Measurements from ENCODE around the gene FHL2. TPM values are rescaled to one million over a fixed set of nuclear protein-coding genes. Genes with fewer than 3 reads are reported as not detected.
A peak's percentile ranks its signal among the peaks of the same experiment; 100 is the strongest.

FHL2 gene
- total RNA-seq, 6 donors from 2014 or later = 2.4 to 15.0 (median 7.2) TPM

DNA sequence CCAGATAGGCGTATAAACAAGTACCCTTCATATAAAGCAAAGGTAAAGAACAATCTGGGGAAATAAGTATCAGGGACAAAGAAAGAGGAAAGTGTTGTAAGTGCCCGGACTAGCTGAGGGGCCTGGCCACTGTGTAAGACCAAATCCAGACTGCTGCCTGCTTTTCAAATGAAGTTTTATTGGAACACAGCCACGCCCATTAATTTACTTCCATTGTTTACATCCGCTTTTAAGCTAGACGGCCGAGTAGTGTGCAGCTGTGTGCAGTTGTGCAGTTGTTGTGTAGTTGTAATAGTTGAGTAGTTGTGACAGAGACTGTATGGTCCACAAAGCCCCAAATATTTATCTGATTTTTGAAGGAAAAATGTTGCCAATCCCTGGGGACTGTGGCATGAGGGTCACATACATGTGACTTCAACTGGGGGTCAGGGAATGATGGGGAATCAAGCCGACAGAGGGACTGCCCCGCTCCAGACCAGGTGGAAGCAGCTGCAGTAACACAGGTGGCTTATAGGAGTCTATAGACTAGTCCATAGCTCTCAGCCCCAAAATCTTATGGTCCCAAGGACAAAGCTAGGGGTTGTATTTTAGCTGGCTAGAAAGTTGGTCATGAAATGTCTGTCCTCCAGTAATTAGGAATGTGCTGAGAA is 30.0 kb downstream of the FHL2 start:
- no peak for DNase-seq
- ATAC-seq (ENCODE audit: low FRiP score in 2 of 2) = no peak
- Histone ChIP-seq H3K4me3 (no peak overlapping the region), H3K36me3 (peaks cover 0 to 3% (median 0%) of the 10 kb centered on the region in 4 donors), H3K4me1 (peaks cover 6 to 9% (median 7%) of the 10 kb centered on the region in 4 donors), H3K27ac (no peak overlapping the region), H3K27me3 (no peaks in the 10 kb centered on the region), H3K9me3 (no peaks in the 10 kb centered on the region)
- 58% methylated on average over 8 of the region's 8 CpGs for WGBS, 2 donors
- TF ChIP-seq EP300 (IDR thresholded peaks at IDR 0.05) (no peak), POLR2A (IDR thresholded peaks at IDR 0.05) (no peak), POLR2AphosphoS5 (IDR thresholded peaks at IDR 0.05) (no peak)
- TF ChIP-seq, protein P1, sequence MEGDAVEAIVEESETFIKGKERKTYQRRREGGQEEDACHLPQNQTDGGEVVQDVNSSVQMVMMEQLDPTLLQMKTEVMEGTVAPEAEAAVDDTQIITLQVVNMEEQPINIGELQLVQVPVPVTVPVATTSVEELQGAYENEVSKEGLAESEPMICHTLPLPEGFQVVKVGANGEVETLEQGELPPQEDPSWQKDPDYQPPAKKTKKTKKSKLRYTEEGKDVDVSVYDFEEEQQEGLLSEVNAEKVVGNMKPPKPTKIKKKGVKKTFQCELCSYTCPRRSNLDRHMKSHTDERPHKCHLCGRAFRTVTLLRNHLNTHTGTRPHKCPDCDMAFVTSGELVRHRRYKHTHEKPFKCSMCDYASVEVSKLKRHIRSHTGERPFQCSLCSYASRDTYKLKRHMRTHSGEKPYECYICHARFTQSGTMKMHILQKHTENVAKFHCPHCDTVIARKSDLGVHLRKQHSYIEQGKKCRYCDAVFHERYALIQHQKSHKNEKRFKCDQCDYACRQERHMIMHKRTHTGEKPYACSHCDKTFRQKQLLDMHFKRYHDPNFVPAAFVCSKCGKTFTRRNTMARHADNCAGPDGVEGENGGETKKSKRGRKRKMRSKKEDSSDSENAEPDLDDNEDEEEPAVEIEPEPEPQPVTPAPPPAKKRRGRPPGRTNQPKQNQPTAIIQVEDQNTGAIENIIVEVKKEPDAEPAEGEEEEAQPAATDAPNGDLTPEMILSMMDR (IDR thresholded peaks at IDR 0.05) = no peak

DNA sequence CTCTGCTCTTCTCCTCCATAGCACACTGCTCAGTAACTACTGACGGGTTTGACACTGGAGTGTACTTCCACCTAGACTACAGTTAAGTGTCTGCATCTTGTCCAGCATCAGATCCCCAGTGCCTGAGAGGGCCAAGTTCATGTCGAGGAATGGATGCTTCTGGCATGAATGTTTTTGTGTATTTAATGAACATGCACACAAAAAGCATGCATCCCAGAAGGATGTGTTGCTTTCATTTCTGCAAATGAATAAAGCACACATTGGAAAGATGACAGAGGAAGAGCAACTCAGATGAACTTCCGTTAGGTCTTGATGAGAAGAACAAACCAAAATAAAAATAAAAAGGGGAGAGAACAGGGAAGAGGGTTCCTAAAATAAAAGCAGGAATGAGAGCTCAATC is 33.6 kb downstream of the FHL2 start:
- TF ChIP-seq POLR2AphosphoS5 (IDR thresholded peaks at IDR 0.05) = no peak
- TF ChIP-seq, protein P1 (IDR thresholded peaks at IDR 0.05) = no peak
- TF ChIP-seq POLR2A (IDR thresholded peaks at IDR 0.05) = no peak
- no peak for TF ChIP-seq EP300 (IDR thresholded peaks at IDR 0.05)
- Histone ChIP-seq H3K4me1 (peaks cover 0 to 6% (median 3%) of the 10 kb centered on the region in 4 donors), H3K27me3 (no peaks in the 10 kb centered on the region), H3K4me3 (no peak overlapping the region), H3K9me3 (no peaks in the 10 kb centered on the region), H3K36me3 (peaks cover 0 to 17% (median 1%) of the 10 kb centered on the region in 4 donors), H3K27ac (no peak overlapping the region)
- no peak for ATAC-seq (ENCODE audit: low FRiP score in 2 of 2)
- no peak for DNase-seq
- WGBS, 2 donors = 76 to 78% methylated on average over 3 of the region's 3 CpGs

DNA sequence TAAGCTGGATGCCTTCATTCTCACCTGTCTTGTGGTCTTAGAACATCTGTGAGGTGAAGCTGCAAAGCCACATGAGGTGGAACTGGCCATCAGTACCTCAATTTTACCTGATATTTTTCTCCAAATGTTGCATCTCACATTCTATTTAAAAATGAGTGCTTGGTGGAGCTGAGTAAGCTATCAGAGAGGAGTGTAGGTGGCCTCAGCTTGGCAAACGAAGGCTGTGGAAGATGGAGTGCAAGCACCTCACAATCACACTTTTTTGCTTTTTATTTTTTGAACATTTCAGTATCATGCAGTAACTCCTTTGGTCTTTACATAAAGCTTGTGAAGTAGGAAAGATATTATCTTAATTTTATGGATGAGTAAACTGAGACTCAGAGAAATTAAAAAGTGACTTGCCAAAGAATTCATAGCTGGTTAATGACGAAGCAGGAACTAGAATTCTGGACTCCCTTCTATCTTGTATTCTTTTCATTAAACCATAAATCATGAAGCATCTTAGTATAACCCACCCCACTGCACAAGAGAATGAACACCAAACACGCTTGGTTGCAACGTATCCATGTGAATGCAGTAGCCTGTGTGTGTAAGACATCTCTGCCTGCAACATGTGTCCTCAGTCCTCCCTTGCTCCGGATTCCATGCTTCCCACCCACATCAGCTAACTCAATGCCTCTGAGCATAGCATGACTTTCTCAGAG is 34.3 kb downstream of the FHL2 start:
- Histone ChIP-seq H3K27ac (no peak overlapping the region), H3K9me3 (no peaks in the 10 kb centered on the region), H3K4me1 (peaks cover 0 to 2% (median 0%) of the 10 kb centered on the region in 4 donors), H3K27me3 (no peaks in the 10 kb centered on the region), H3K36me3 (peaks cover 0 to 21% (median 5%) of the 10 kb centered on the region in 4 donors), H3K4me3 (no peak overlapping the region)
- WGBS, 2 donors = 78 to 80% methylated on average over 5 of the region's 5 CpGs
- ATAC-seq (ENCODE audit: low FRiP score in 2 of 2) (no peak), DNase-seq (no peak)
- no peak for TF ChIP-seq POLR2AphosphoS5 (IDR thresholded peaks at IDR 0.05)
- TF ChIP-seq EP300 (IDR thresholded peaks at IDR 0.05) = no peak
- no peak for TF ChIP-seq POLR2A (IDR thresholded peaks at IDR 0.05)
- TF ChIP-seq, protein P1 (IDR thresholded peaks at IDR 0.05) = no peak

DNA sequence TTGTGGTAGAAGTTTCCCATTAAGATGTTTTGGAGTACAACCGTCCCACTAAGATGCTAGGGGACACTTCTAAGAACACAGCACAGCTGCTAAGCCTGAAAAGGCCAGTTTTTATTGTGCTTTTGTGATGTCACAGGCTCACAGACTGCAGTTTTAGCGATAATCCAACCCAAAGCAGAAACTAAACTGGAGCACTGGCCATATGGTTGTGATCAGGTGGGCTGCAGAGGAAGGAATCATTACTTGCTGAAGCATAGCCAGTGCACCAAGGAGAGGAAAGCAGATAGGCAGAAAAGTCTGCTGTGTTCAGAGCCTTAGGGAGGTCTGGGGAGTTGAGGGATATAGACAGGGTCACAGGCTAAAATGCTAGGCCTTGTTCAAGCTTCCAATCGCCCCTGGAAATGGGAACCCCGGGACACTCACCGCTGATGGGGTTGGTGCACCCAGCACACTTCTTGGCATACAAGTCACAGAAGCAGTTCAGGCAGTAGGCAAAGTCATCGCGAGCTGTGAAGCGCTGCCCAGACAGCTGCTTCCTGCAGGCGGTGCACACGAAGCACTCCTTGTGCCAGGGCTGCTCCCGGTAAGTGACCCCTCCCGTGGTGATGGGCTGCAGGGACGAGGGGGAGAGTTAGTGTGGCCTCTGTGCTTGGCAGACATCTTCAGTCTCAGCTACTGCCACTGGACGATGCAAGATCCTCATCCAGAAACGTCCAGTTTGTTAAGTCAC is 35.8 kb downstream of the FHL2 start:
- ATAC-seq (ENCODE audit: low FRiP score in 2 of 2) = no peak
- no peaks in the 10 kb centered on the region for H3K27me3 ChIP-seq
- H3K9me3 ChIP-seq = no peaks in the 10 kb centered on the region
- DNase-seq = peak in 1 of 2 donors; percentile 17
- TF ChIP-seq, protein P1 (IDR thresholded peaks at IDR 0.05) = no peak
- TF ChIP-seq EP300 (IDR thresholded peaks at IDR 0.05) = no peak
- no peak for TF ChIP-seq POLR2A (IDR thresholded peaks at IDR 0.05)
- no peak overlapping the region for H3K27ac ChIP-seq
- H3K36me3 ChIP-seq = peaks cover 2 to 35% (median 6%) of the 10 kb centered on the region in 4 donors
- H3K4me1 ChIP-seq = no peaks in the 10 kb centered on the region
- WGBS, 2 donors = 64% methylated on average over 8 to 15 of the region's 15 CpGs
- H3K4me3 ChIP-seq = no peak overlapping the region

Data from upper lobe of left lung (tissue), 6 donors.